Activated CD4-positive, CD25-positive, alpha-beta regulatory T cell treated with anti-CD3 and anti-CD28 coated beads, Interleukin-2, amount 50 U/mL, for 72 hours (primary cell): ENCODE results near the gene RNF11.
"Not testable (repeated sequence)": the region's sequence is repeated elsewhere in the genome, so short reads cannot be mapped to it uniquely, and the experiment has no call there.

Experiments used
- DNase-seq: peaks from one replicate; pipeline ENCODE4 v3.0.0; 2021

The RNF11 gene

GRCh38 chr1:51235673-51236530 lies at the start of gene RNF11:
Gene RNF11, plus strand, starts transcription at chr1:51236273. Its CDS starts 484 bp downstream, at chr1:51236757.
- DNase-seq, result peak; percentile 93

- no peak for DNase-seq
Observed at GRCh38 chr1:51188230-51188629, 47.8 kb upstream of the RNF11 start.

GRCh38 chr1:51189421-51190073 lies 46.5 kb upstream of the RNF11 start:
- DNase-seq, result no peak

- DNase-seq, result no peak
Observed at GRCh38 chr1:51190961-51191360, 45.1 kb upstream of the RNF11 start.

GRCh38 chr1:51192213-51192843 lies 43.7 kb upstream of the RNF11 start:
- peak; percentile 41 for DNase-seq

- no peak for DNase-seq
Observed at GRCh38 chr1:51193564-51193963, 42.5 kb upstream of the RNF11 start.

- no peak for DNase-seq
Observed at GRCh38 chr1:51203121-51203873, 32.8 kb upstream of the RNF11 start.

GRCh38 chr1:51203874-51204245 lies 32.2 kb upstream of the RNF11 start:
- DNase-seq, result no peak

- no peak for DNase-seq
Observed at GRCh38 chr1:51210055-51210454, 26.0 kb upstream of the RNF11 start.

- DNase-seq, result no peak
Observed at GRCh38 chr1:51210676-51211075, 25.4 kb upstream of the RNF11 start.

- no peak for DNase-seq
Observed at GRCh38 chr1:51214615-51215131, 21.4 kb upstream of the RNF11 start.

GRCh38 chr1:51215169-51215568 lies 20.9 kb upstream of the RNF11 start:
- DNase-seq, result no peak

GRCh38 chr1:51216631-51217030 lies 19.4 kb upstream of the RNF11 start:
- DNase-seq, result no peak

- no peak for DNase-seq
Observed at GRCh38 chr1:51217101-51217500, 19.0 kb upstream of the RNF11 start.

- DNase-seq, result no peak
Observed at GRCh38 chr1:51218570-51218969, 17.5 kb upstream of the RNF11 start.

GRCh38 chr1:51219022-51219421 lies 17.1 kb upstream of the RNF11 start:
- DNase-seq, result no peak

- DNase-seq, result not testable (repeated sequence)
Observed at GRCh38 chr1:51221529-51221928, 14.5 kb upstream of the RNF11 start.

GRCh38 chr1:51222136-51222787 lies 13.8 kb upstream of the RNF11 start:
- DNase-seq, result no peak

- DNase-seq, result no peak
Observed at GRCh38 chr1:51222809-51223208, 13.3 kb upstream of the RNF11 start.

GRCh38 chr1:51224255-51224654 lies 11.8 kb upstream of the RNF11 start:
- no peak for DNase-seq

- DNase-seq, result not testable (repeated sequence)
Observed at GRCh38 chr1:51227231-51227960, 8.7 kb upstream of the RNF11 start.

GRCh38 chr1:51228471-51228870 lies 7.6 kb upstream of the RNF11 start:
- DNase-seq, result not testable (repeated sequence)
